GM10248 (cell line): Measurements from ENCODE around the gene ADGB.

Source experiments
- CTCF ChIA-PET: fragments of 300-600 bp; sonication (Branson Sonifier 250); formaldehyde crosslinking; extraction: SDS; loops from one replicate; lab custom pipeline; 2021; ENCODE audit warnings: antibody characterized with exemption; lab: Yijun Ruan, JAX
- POLR2A ChIA-PET: fragments of 350-650 bp; sonication (Branson Sonifier 250); formaldehyde crosslinking; extraction: SDS; loops from one replicate; lab custom pipeline; 2020; ENCODE audit warnings: antibody characterized with exemption; lab: Yijun Ruan, JAX
- DNase-seq: peaks from one replicate; pipeline ENCODE4 v3.0.0; 2012; ENCODE audit errors: extremely low spot score
- CTCF ChIP-seq: IDR thresholded peaks from 2 replicates; pipeline ENCODE4 v1.5.1; 2012; ENCODE audit warnings: mild to moderate bottlenecking, low read depth; ENCODE audit errors: extremely low read depth, missing control alignments, control extremely low read depth

ADGB gene

GRCh38 chr6:146860583-146860982 lies 261.8 kb downstream of the ADGB start:
- CTCF ChIA-PET, result no interaction called here
- TF ChIP-seq CTCF, result no peak

GRCh38 chr6:146861029-146861563 lies 262.3 kb downstream of the ADGB start:
- POLR2A ChIA-PET, result no interaction called here
- DNase-seq, result no peak
- TF ChIP-seq CTCF, result no peak
- CTCF ChIA-PET, result no interaction called here

More at GRCh38 chr6:146860583-146860982, 261.8 kb downstream of the ADGB start:
- no peak for DNase-seq
- POLR2A ChIA-PET, result no interaction called here

GRCh38 chr6:146861716-146862115 lies 262.9 kb downstream of the ADGB start:
- TF ChIP-seq CTCF, result no peak
- POLR2A ChIA-PET, result no interaction called here
- no peak for DNase-seq
- CTCF ChIA-PET, result no interaction called here

GRCh38 chr6:146862508-146862919 lies 263.7 kb downstream of the ADGB start:
- TF ChIP-seq CTCF, result no peak
- POLR2A ChIA-PET, result no interaction called here
- DNase-seq, result no peak
- CTCF ChIA-PET, result no interaction called here

- TF ChIP-seq CTCF, result no peak
- POLR2A ChIA-PET, result no interaction called here
- no peak for DNase-seq
- CTCF ChIA-PET, result interaction anchor here (1.4 kb wide), 1 partner anchor 643 kb away, joined by 3 read pairs; no protein-coding TSS in a partner anchor
These were observed 265.5 kb downstream of the ADGB start for GRCh38 chr6:146864300-146864699.

- ChIA-PET POLR2A (no interaction called here), CTCF (interaction anchor here (1.4 kb wide), 1 partner anchor 642 kb away, joined by 3 read pairs; no protein-coding TSS in a partner anchor)
- no peak for DNase-seq
- TF ChIP-seq CTCF, result no peak
These were observed 266.1 kb downstream of the ADGB start for GRCh38 chr6:146864885-146865284.
